Ovary (tissue), 9 donors: ENCODE results near the gene TMEM212. TPM values are rescaled to one million over a fixed set of nuclear protein-coding genes. Genes with fewer than 3 reads are reported as not detected.
A peak's percentile ranks its signal among the peaks of the same experiment; 100 is the strongest.

Source experiments
- DNase-seq, 5 donors: peaks; one replicate each; pipeline ENCODE4 v3.0.0-alpha.2; 2019 to 2020
- H3K27ac ChIP-seq, 2 donors: fragments of 200-600 bp; one replicate each; pipeline versions ENCODE4 v1.5.1 to v1.8.0; 2019 to 2022
- H3K27me3 ChIP-seq: fragments of 200-600 bp; one replicate; pipeline ENCODE4 v1.8.0; 2022
- H3K36me3 ChIP-seq: fragments of 200-600 bp; sonication (generic); one replicate; pipeline ENCODE4 v1.5.1; 2019
- H3K4me1 ChIP-seq: one replicate; pipeline ENCODE4 v1.8.1; 2013; ENCODE audit warnings: mild to moderate bottlenecking, moderate library complexity; ENCODE audit not compliant: insufficient read depth
- H3K4me3 ChIP-seq: fragments of 200-600 bp; sonication (generic); one replicate; pipeline ENCODE4 v1.5.1; 2017
- H3K9me3 ChIP-seq, 2 donors: fragments of 200-600 bp in 1 of 2; sonication (generic) in 1 of 2; one replicate each; pipeline versions ENCODE4 v1.5.1 to v1.8.1; 2013 to 2019; ENCODE audit warnings: mild to moderate bottlenecking in 1 of 2, moderate library complexity in 1 of 2
- CTCF ChIP-seq, 3 donors: fragments of 450-650 bp in 2 of 3; fragments of 200-600 bp in 1 of 3; IDR thresholded peaks; one replicate each; pipeline versions ENCODE4 v1.5.1 to v1.8.0; 2016 to 2022; ENCODE audit warnings: antibody characterized with exemption in 3 of 3, mild to moderate bottlenecking in 1 of 3
- EP300 ChIP-seq: sonication (generic); formaldehyde crosslinking; IDR thresholded peaks from one replicate; pipeline ENCODE4 v1.6.1; 2017; ENCODE audit warnings: antibody characterized with exemption
- POLR2A ChIP-seq: fragments of 450-650 bp; IDR thresholded peaks from one replicate; pipeline ENCODE4 v1.6.1; 2017; ENCODE audit warnings: antibody characterized with exemption, mild to moderate bottlenecking, moderate library complexity
- WGBS, 3 donors: extraction: QIAGEN DNeasy Blood & Tissue Kit in 1 of 3; methylation state at CpG; one replicate each; pipeline versions ENCODE4 v1.1.5 to v1.1.7; 2013 to 2017; 5-methylcytosine and 5-hydroxymethylcytosine counted together
- intact Hi-C, 4 donors: fragments of 100-400 bp; cut with DNase I; formaldehyde crosslinking; loops; one replicate each; pipeline versions ENCODE4 v1.11.0 to v1.15.1; 2022 to 2023
- polyA plus RNA-seq, 2 donors: library from polyadenylated mRNA; stranded (reverse); fragments of 200-250 nt in 1 of 2; fragments of 350-450 nt in 1 of 2; fragmentation: Illumina TruSeq in 1 of 2; extraction: RNeasy Lipid Tissue Mini Kit (QIAGEN cat#74804) in 1 of 2; gene quantifications; one replicate each; pipeline ENCODE4 v1.2.3, GENCODE V29; 2013 to 2014
- total RNA-seq, 7 donors: library from RNA; depleted of rRNA in 2 of 7; stranded (reverse); fragments of >200 nt in 2 of 7; fragmentation: NEBNext Ultra II Directional in 3 of 7; extraction: Animal tissue kit (Norgen Biotek cat#: 25700) in 3 of 7; gene quantifications; one replicate each; pipeline versions ENCODE4 v1.1.0 to v1.2.4, GENCODE V29; 2016 to 2023
- donor health status: DM: no; HTN: no; CAD: no; lungs with moderate emphysema.
- donor health status: DM: no; HTN: no; CAD: no.
- donor health status: Bipolar disorder and iron deficiency.
- donor health status: DM: yes; HTN: yes; CAD: no.
- donor health status: DM: no; HTN: no; CAD: no.
- donor health status: DM: yes; HTN: yes; CAD: no.

Gene TMEM212
- total and polyA plus RNA-seq, 9 donors = 0.35 to 5.5 (median 0.93) TPM; not detected in 5

- H3K27ac ChIP-seq = peak overlapping the region in 1 of 2 donors; percentile 9
- DNase-seq = no peak
- 92 to 97% (median 96%) methylated on average over 6 of the region's 6 CpGs for WGBS, 3 donors
- TF ChIP-seq EP300 (no peak), POLR2A (no peak), CTCF (IDR thresholded peaks at IDR 0.05) (no peak)
- intact Hi-C loops = loop anchor here in 2 of 4 donors (5.0 kb wide), 1 partner anchor 36 kb away; no protein-coding TSS in a partner anchor
- no peaks in the 10 kb centered on the region for H3K36me3 ChIP-seq
- H3K4me1 ChIP-seq = peaks cover 16% of the 10 kb centered on the region
- no peaks in the 10 kb centered on the region for H3K9me3 ChIP-seq
- H3K27me3 ChIP-seq = no peaks in the 10 kb centered on the region
- no peak overlapping the region for H3K4me3 ChIP-seq
Measured at GRCh38 chr3:171807806-171808205, 35.3 kb upstream of the TMEM212 start.

GRCh38 chr3:171809611-171809860, 33.6 kb upstream of the TMEM212 start:
- Histone ChIP-seq H3K36me3 (no peaks in the 10 kb centered on the region), H3K4me3 (peak overlapping the region; percentile 68), H3K4me1 (peaks cover 15% of the 10 kb centered on the region), H3K9me3 (no peaks in the 10 kb centered on the region), H3K27me3 (no peaks in the 10 kb centered on the region), H3K27ac (peak overlapping the region; percentile 70 to 94)
- intact Hi-C loops = loop anchor here in 2 of 4 donors (5.0 kb wide), 1 partner anchor 37 kb away; no protein-coding TSS in a partner anchor
- no peak for DNase-seq
- TF ChIP-seq POLR2A (no peak), CTCF (IDR thresholded peaks at IDR 0.05) (no peak), EP300 (no peak)
- 0 to 1% (median 0%) methylated on average over 11 of the region's 11 CpGs for WGBS, 3 donors

DNA sequence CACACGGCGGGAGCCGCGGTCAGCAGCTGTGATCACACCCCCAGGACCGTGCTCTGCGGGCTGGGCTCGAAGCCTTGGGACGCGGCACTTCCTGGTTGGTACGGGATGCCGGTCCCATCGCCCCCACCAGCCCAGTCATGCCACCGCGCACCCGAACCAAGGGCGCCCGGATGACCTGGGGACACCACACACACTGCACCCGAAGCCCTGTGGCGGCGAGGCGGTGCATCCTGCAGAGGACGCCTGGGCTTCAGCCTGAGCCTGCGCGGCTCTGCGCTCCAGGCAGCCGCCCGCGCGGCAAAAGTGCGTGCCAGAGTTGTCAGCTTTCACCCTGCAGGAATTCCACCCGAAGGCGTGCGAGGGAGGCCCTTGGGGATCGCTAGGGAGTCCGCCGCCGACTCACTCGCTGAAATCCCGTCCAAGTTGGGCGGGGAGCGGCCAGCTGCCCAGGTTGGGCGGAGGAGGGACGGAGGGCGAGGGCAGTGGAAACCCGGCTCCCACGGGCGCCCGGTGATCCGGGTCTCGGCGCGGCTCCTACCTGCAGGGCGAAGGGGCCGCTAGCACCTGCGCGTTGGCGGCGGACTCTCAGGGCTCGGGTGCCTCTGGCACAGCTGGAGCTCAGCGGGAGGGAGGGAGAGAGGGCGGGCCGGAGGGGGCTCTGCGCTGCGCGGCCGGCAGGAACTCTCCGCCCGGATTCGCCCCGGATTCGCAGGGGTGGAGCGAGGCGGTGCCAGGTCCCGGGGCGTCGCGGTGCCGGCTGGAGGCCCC, 33.1 kb upstream of the TMEM212 start, which contains the start of gene PLD1:
Gene PLD1, minus strand, starts transcription at position 623 of the 768 bp plus-strand sequence. CDS start 72,432 bp downstream, outside the sequence.
- H3K9me3 ChIP-seq = no peaks in the 10 kb centered on the region
- H3K27ac ChIP-seq = peak within 1 kb of the TSS; percentile 70 to 94
- intact Hi-C loops = loop anchor here in 2 of 4 donors (2.0 to 5.0 kb wide), 2 partner anchors 21 to 38 kb away; no protein-coding TSS in a partner anchor
- TF ChIP-seq CTCF (IDR thresholded peaks at IDR 0.05) (peak in 1 of 3 donors; percentile 28), EP300 (peak; percentile 38), POLR2A (peak; percentile 58)
- H3K4me3 ChIP-seq = peak within 1 kb of the TSS; percentile 68
- WGBS, 3 donors = 0 to 1% (median 0%) methylated on average over 57 to 78 of the region's 78 CpGs
- H3K36me3 ChIP-seq = no peaks in the 10 kb centered on the region
- DNase-seq = peak; percentile 88 to 93 (median 90)
- peaks cover 14% of the 10 kb centered on the region for H3K4me1 ChIP-seq
- H3K27me3 ChIP-seq = no peaks in the 10 kb centered on the region

- H3K27ac ChIP-seq = peak overlapping the region; percentile 70 to 94
- intact Hi-C loops = loop anchor here in 1 of 4 donors (2.0 kb wide), 1 partner anchor 20 kb away; no protein-coding TSS in a partner anchor
- peaks cover 10% of the 10 kb centered on the region for H3K4me1 ChIP-seq
- no peaks in the 10 kb centered on the region for H3K9me3 ChIP-seq
- TF ChIP-seq POLR2A (no peak), EP300 (no peak), CTCF (IDR thresholded peaks at IDR 0.05) (no peak)
- DNase-seq = no peak
- no peaks in the 10 kb centered on the region for H3K36me3 ChIP-seq
- H3K27me3 ChIP-seq = no peaks in the 10 kb centered on the region
- WGBS, 3 donors = 15 to 19% (median 19%) methylated on average over 22 of the region's 22 CpGs
- peak overlapping the region; percentile 68 for H3K4me3 ChIP-seq
Measured at GRCh38 chr3:171810629-171811294, 32.4 kb upstream of the TMEM212 start.
